ENCODE data around the gene MBD2.

Gene MBD2

DNA sequence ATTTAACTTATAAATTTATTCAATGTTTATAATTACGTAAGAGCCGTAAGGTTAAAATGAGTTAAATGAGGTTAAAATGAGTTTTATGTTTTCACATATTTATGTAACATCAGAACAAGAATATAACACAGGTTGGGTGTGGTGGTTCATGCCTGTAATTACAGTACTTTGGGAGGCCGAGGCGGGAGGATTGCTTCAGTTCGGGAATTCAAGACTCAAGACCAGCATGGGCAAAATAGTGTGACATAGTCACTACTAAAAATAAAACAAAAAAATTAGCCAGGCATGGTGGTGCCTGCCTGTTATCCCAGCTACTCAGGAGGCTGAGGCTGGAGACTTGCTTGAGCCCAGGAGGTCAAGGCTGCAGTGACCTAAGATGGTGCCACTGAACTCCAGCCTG is 9.3 kb upstream of the MBD2 start:
- no peak overlapping the region for H3K4me3 ChIP-seq (ENCODE audit: low read depth, low read length)
- no peak for DNase-seq (ENCODE audit: low read depth)
- TF ChIP-seq, protein P1, sequence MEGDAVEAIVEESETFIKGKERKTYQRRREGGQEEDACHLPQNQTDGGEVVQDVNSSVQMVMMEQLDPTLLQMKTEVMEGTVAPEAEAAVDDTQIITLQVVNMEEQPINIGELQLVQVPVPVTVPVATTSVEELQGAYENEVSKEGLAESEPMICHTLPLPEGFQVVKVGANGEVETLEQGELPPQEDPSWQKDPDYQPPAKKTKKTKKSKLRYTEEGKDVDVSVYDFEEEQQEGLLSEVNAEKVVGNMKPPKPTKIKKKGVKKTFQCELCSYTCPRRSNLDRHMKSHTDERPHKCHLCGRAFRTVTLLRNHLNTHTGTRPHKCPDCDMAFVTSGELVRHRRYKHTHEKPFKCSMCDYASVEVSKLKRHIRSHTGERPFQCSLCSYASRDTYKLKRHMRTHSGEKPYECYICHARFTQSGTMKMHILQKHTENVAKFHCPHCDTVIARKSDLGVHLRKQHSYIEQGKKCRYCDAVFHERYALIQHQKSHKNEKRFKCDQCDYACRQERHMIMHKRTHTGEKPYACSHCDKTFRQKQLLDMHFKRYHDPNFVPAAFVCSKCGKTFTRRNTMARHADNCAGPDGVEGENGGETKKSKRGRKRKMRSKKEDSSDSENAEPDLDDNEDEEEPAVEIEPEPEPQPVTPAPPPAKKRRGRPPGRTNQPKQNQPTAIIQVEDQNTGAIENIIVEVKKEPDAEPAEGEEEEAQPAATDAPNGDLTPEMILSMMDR (IDR thresholded peaks at IDR 0.05; ENCODE audit: low read depth, low read length) = no peak
- TF ChIP-seq POLR2A (IDR thresholded peaks at IDR 0.05; ENCODE audit: extremely low read depth, insufficient read length) (no peak), MYC (IDR thresholded peaks at IDR 0.05; ENCODE audit: low read depth, low read length) (no peak)
- TF ChIP-seq, protein P2, sequence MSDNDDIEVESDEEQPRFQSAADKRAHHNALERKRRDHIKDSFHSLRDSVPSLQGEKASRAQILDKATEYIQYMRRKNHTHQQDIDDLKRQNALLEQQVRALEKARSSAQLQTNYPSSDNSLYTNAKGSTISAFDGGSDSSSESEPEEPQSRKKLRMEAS (IDR thresholded peaks at IDR 0.05; ENCODE audit: low read depth, low read length) = no peak

DNA sequence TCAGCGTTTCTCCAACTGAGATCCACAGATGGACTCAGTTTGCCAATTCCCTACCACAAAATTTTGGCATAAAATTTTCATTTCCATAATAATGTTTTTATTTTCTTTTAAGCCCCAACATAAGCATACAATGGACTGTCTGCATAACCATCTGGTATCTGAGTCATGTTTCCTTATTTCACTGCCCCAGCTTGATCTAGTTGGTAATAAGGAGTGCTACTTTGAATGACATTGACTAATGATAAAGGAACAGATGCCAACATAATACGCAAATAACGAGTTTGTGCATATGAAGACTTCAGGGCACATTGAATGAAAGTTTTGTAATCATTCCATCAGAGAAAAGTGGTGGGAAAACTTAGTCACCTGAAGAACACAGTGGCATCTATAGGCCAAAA is 8.8 kb upstream of the MBD2 start:
- H3K4me3 ChIP-seq (ENCODE audit: low read depth, low read length) = no peak overlapping the region
- no peak for DNase-seq (ENCODE audit: low read depth)
- TF ChIP-seq, protein P1 (IDR thresholded peaks at IDR 0.05; ENCODE audit: low read depth, low read length) = no peak
- TF ChIP-seq MYC (IDR thresholded peaks at IDR 0.05; ENCODE audit: low read depth, low read length) (no peak), POLR2A (IDR thresholded peaks at IDR 0.05; ENCODE audit: extremely low read depth, insufficient read length) (no peak)
- TF ChIP-seq, protein P2 (IDR thresholded peaks at IDR 0.05; ENCODE audit: low read depth, low read length) = no peak

DNA sequence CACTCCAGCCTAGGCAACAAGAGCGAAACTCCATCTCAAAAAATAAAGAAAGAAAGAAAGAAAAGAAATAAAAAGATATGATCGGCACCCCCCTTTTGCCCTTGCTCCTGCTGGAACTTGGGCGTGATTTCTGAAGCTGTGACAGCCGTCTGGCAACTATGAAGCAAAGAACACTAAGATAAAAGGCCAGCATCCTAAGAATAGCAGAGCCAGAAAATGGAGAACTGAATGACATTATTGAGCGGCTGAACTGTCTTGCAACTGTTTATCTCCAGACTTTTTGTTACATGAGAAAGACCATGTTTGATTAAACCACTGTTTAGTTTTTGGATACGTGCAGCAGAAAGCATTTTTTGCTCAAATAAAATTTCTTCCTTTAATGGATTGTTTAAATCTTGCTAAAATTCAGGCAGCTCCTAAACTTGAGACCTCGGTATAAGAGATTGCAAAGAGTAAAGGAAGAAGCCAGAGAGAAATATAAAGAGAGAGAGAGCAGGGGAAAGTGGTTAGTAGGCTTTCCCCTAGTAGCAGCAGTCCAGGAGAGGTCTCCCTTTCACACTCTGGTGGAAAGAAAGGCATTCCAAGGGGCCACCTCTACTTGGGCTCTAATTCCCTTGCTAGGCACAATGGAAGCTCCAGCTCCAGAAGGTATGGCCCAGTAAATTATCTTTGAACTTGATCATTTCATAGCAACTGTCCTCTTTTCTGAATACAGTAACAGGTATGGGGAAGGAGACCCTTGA is 8.2 kb upstream of the MBD2 start:
- no peak overlapping the region for H3K4me3 ChIP-seq (ENCODE audit: low read depth, low read length)
- DNase-seq (ENCODE audit: low read depth) = no peak
- TF ChIP-seq, protein P1 (IDR thresholded peaks at IDR 0.05; ENCODE audit: low read depth, low read length) = no peak
- TF ChIP-seq POLR2A (IDR thresholded peaks at IDR 0.05; ENCODE audit: extremely low read depth, insufficient read length) (no peak), MYC (IDR thresholded peaks at IDR 0.05; ENCODE audit: low read depth, low read length) (no peak)
- TF ChIP-seq, protein P2 (IDR thresholded peaks at IDR 0.05; ENCODE audit: low read depth, low read length) = no peak

DNA sequence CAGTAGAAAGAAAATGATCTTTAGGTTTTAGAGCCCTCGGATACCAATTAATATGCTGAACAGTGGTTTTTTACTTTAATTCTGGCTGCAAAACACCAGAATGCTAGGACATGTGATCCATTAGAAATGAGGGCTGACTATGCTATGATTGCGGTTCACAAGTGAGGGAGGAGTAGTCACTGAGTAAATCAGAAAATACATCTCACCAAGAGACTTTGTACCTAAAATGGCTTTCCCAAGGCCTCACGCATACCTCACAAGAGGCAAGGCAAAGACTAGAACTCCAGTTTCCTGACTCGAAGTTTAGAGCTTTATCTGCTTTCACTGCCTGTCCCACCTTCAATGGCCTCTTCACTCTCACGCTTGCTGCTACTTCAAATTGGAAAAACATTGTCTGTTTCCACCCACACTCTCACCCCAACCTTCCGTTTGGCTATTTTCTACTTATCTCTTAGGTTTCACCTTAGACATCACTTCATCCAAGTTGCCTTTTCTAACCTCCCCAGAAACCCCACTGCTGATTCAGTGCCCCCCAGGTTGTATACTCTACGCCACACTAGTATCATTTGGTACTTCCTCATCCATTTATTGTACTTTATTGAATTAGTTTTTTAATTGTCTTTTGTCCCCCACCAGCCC is 5.1 kb upstream of the MBD2 start:
- no peak for DNase-seq (ENCODE audit: low read depth)
- TF ChIP-seq POLR2A (IDR thresholded peaks at IDR 0.05; ENCODE audit: extremely low read depth, insufficient read length) (no peak), MYC (IDR thresholded peaks at IDR 0.05; ENCODE audit: low read depth, low read length) (no peak)
- TF ChIP-seq, protein P2 (IDR thresholded peaks at IDR 0.05; ENCODE audit: low read depth, low read length) = no peak
- TF ChIP-seq, protein P1 (IDR thresholded peaks at IDR 0.05; ENCODE audit: low read depth, low read length) = no peak
- H3K4me3 ChIP-seq (ENCODE audit: low read depth, low read length) = no peak overlapping the region

DNA sequence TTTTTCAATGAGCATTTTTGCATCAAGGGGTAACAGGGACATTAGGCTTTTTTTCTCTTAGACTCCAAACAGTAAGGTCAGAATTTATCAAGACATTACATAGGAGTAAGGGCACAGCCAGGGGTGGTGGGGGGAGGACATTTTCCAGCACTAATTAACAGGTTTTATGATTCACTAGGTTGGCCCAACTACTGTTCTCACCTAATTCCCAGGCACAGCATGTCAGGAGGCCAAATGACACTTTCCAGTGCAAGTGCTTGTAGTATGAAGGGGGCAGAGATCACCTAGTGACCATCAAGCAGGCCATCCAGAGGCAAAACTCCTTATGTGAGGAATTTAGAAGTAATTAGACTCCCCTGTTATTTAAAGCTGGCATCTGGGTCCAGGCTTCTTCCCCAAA is 3.9 kb upstream of the MBD2 start:
- H3K4me3 ChIP-seq (ENCODE audit: low read depth, low read length) = no peak overlapping the region
- DNase-seq (ENCODE audit: low read depth) = no peak
- TF ChIP-seq, protein P1 (IDR thresholded peaks at IDR 0.05; ENCODE audit: low read depth, low read length) = no peak
- TF ChIP-seq POLR2A (IDR thresholded peaks at IDR 0.05; ENCODE audit: extremely low read depth, insufficient read length) (no peak), MYC (IDR thresholded peaks at IDR 0.05; ENCODE audit: low read depth, low read length) (no peak)
- TF ChIP-seq, protein P2 (IDR thresholded peaks at IDR 0.05; ENCODE audit: low read depth, low read length) = no peak

All from NB4 (cell line).